Dermis microvascular lymphatic vessel endothelial cell (primary cell): ENCODE results near the gene GPR160. TPM values are rescaled to one million over a fixed set of nuclear protein-coding genes. Genes with fewer than 3 reads are reported as not detected.
"Not testable (repeated sequence)": the region's sequence is repeated elsewhere in the genome, so short reads cannot be mapped to it uniquely, and the experiment has no call there.

Source experiments
- DNase-seq, 2 donors: peaks; one replicate each; pipeline versions ENCODE4 v3.0.0 to v3.0.0-alpha.2; 2010; ENCODE audit warnings: low read depth in 2 of 2
- total RNA-seq: library from RNA; depleted of rRNA; stranded (reverse); fragments of >200 nt; gene quantifications from 2 replicates; pipeline ENCODE4 v1.2.1, GENCODE V29; 2014

The GPR160 gene, protein sequence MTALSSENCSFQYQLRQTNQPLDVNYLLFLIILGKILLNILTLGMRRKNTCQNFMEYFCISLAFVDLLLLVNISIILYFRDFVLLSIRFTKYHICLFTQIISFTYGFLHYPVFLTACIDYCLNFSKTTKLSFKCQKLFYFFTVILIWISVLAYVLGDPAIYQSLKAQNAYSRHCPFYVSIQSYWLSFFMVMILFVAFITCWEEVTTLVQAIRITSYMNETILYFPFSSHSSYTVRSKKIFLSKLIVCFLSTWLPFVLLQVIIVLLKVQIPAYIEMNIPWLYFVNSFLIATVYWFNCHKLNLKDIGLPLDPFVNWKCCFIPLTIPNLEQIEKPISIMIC
- total RNA-seq, result 1.0 and 1.8 TPM in 2 replicates

GRCh38 chr3:170037463-170038433, at the start of gene GPR160:
Gene GPR160, plus strand, starts transcription at chr3:170037995. Its CDS starts 45,978 bp downstream, at chr3:170083973.
- DNase-seq, result peak; percentile 12 to 55

- DNase-seq, result no peak
Observed at GRCh38 chr3:169990431-169990830, 47.4 kb upstream of the GPR160 start.

DNA sequence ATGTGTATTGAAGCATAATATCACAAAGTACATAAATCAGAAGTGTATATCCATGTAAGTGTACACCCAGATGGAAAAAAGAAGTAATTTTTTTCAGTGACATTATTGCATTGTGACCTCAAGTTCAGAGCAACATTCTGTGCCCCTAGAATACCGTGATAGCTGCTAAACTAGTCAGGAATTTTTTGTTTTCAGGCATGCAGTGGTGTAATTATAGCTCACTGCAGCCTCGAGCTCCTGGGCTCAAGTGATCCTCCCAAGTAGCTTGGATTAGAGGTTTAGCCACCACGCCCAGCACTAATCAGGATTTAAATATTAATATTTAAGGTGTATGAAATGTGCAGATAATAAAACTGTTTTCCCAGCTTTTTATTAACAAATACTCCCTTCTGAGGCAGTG, 45.6 kb upstream of the GPR160 start:
- no peak for DNase-seq

GRCh38 chr3:169992781-169993180, 45.0 kb upstream of the GPR160 start:
- DNase-seq, result no peak

GRCh38 chr3:169993761-169994160, 44.0 kb upstream of the GPR160 start:
- DNase-seq, result no peak

DNA sequence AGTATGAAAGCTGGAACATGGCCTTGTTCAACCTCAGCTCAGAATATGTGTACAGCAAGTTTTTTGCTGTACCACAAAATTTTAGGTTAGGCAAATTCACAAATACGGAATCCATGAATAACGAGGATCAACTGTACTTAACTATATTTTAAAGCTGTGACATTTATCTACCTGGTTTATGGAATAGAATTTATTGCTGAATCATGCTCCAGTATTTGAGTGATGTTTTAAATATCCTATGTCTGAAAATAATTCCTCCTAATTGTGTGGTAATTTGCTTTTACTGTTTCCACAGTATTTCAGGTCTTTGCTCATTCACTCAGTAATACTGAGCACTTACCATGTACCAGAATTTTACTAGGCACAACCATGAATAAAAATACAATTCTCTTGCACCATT, 41.7 kb upstream of the GPR160 start:
- DNase-seq, result no peak

GRCh38 chr3:169998668-169999131, 39.1 kb upstream of the GPR160 start:
- DNase-seq, result no peak

- DNase-seq, result no peak
Observed at GRCh38 chr3:169999433-169999832, 38.4 kb upstream of the GPR160 start.

- DNase-seq, result no peak
Observed at GRCh38 chr3:170000051-170000450, 37.7 kb upstream of the GPR160 start.

- DNase-seq, result peak in 1 of 2 donors; percentile 49
Observed at GRCh38 chr3:170002231-170002630, 35.6 kb upstream of the GPR160 start.

DNA sequence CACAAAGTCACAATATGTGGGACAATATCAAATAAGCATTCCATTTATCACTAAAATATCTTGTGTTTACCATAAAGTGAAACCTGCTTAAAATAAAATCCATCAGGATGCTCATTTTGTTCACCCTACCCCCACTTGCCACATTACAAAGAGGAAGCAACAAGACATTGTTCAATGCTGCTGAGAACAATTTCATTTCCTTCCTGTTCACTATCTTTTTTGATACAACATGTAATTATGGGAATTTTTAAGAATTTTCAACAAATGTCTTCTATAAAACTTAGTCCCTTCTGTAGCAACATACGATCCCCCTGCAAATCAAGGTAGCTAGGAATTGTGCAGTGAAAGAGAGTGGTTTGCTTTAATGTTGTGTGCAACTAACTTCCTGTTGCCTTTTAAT, 34.9 kb upstream of the GPR160 start:
- peak in 1 of 2 donors; percentile 45 for DNase-seq

- peak in 1 of 2 donors; percentile 36 for DNase-seq
Observed at GRCh38 chr3:170003881-170004356, 33.9 kb upstream of the GPR160 start.

DNA sequence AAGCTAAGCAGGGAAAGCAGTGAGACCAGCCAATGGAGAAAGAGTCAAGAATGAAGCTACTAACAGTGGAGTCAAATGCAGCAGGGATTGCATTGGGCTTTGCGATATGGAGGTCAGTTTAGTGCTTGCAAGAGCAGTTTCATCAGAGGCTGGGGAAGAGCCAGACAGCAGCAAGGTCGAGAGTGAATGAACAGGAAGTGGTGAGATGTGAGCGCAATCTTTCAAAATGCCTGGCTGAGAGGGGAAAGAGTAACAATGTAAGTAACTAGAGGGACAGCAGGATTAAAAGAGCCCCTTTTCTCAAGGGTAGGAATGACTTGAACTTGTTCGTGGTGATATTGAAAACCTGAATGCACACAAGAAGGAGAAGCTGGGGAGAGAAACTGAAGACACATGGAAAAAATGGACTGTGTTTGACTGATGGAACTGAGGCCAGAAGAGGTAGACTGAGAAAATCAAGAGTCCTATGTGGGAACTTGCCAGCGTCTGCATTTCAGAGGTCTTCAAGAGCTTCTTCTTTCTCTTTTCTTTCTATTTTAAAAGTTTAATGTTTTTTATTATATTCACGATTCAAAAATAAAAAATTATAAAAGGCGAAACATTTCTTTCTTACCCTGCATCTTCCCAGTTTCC, 30.6 kb upstream of the GPR160 start:
- DNase-seq, result peak in 1 of 2 donors; percentile 25

- DNase-seq, result no peak
Observed at GRCh38 chr3:170010498-170010897, 27.3 kb upstream of the GPR160 start.

DNA sequence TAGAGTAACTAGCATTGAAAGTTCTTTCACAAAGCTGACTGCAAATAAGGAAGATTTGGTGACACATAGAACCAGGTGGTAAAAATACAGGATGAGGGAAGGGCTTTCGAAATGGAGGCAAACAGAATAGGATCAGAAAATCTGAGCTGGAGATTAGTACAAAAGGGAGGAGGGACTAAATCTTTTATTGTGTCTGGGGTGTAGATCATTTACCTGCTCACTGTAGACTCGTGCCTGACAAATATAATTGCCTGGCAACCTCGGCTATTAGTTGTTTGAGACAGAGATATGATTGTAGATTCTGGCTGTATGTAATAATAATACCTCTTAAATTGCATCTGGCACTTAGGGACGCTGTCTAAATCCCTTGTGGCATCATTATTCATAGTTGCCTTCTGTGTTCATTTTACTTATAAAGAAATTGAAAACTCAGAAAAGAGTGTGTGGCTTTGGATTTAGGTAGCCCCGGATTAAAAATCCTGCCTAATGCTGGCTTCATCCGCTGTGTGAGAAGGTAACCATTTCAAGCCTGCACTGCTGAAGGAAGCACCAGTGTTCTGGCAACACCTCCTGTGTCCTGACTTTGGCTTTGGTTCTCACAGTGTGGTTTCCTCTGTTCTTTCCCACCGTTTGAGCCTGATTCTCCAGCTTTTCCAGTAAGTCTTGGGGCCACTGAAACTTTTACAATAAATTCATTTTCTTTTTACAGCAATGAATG, 25.0 kb upstream of the GPR160 start:
- no peak for DNase-seq

DNA sequence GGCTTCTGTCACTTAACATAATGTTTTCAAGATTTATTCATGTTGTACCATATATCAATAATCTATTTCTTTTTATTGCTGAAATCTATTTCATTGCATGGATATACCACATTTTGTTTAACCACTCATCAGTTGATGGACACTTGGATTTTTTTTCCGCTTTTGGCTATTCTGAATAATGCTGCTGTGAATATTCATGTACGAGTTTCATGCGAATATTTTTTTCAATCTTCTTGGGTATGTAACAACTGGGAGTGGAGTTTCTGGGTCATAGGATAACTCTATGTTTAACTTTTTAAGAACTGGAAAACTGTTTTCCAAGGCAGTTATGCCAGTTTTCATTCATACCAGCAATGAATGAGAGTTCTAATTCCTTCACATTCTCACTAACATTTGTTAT, 21.7 kb upstream of the GPR160 start:
- no peak for DNase-seq

GRCh38 chr3:170019306-170019705, 18.5 kb upstream of the GPR160 start:
- DNase-seq, result not testable (repeated sequence)

DNA sequence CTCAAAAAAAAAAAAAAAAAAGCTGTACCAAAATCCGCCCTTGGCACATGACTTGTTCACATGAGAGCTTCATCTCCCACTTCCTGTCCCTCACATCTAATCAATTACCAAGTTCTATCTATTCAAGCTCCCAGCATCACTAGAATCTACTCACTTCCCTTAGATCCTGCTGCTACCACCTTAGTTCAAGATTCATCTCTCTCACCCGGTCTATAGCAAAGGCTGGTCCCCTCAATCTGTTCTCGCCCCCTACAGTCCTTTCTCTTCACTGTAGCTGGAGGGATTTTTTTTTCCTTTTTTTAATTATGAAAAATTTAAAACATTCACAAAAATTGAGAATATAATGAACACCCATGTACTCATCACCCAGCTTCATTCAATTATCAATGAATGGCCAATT, 16.7 kb upstream of the GPR160 start:
- peak in 1 of 2 donors; percentile 35 for DNase-seq

- no peak for DNase-seq
Observed at GRCh38 chr3:170022336-170022735, 15.5 kb upstream of the GPR160 start.

DNA sequence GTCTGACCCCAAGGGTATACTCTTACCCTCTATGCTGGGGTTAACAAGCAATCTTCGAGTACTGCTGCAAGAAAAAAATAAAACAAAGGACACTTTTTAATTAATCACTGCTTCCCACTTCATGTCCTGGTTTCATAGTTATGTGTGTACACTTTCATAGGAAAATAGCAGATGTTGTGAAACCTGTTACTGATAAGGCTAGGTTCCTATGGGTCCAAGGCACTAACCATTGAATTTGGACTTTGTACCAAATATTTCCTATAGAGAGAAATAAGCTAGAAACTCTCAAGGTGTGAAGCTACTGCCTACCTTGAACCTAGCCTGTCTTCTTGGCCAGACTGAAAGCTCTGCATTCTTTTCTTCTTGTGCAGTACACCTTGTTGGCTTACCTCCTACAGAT, 14.6 kb upstream of the GPR160 start:
- no peak for DNase-seq

DNA sequence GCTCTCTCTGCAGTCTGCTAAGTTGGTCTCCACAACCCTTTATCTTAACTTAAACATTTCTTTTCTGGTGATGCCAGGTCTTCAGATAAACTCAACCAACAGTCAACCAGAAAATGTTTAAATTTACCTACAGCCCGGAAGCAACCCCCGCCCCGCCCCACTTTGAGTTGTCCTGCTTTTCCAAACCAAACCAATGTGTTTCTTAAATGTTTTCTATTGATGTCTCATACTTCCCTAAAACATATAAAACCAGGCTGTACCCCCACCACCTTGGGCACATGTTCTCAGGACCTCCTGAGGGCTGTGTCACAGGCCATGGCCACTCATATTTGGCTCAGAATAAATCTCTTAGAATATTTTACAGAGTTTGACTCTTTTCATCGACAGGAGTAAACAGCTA, 13.2 kb upstream of the GPR160 start:
- DNase-seq, result no peak
